OCI-LY1 (cell line): ENCODE results near the gene COL20A1.

Source experiments
- H2AFZ ChIP-seq: fragments of 200-600 bp; sonication (generic), shearing (Covaris generic); 2 replicates; pipeline ENCODE4 v1.6.0; 2014; ENCODE audit warnings: antibody characterized with exemption, mild to moderate bottlenecking, low read length
- H3F3A ChIP-seq: fragments of 200-600 bp; sonication (generic), shearing (Covaris generic); 2 replicates; pipeline ENCODE4 v1.6.0; 2014; ENCODE audit warnings: mild to moderate bottlenecking, antibody characterized with exemption, low read length, moderate library complexity; ENCODE audit not compliant: insufficient read depth
- H3K27ac ChIP-seq: fragments of 200-600 bp; sonication (generic); 2 replicates; pipeline ENCODE4 v1.5.1; 2014; ENCODE audit warnings: low read length, mixed run types, mild to moderate bottlenecking, low read depth; ENCODE audit not compliant: poor library complexity, severe bottlenecking
- H3K27me3 ChIP-seq: fragments of 200-600 bp; sonication (generic); 2 replicates; pipeline ENCODE4 v1.6.0; 2014; ENCODE audit warnings: antibody characterized with exemption, mild to moderate bottlenecking, low read length, moderate library complexity; ENCODE audit not compliant: insufficient read depth
- H3K36me3 ChIP-seq: fragments of 200-600 bp; sonication (generic); 2 replicates; pipeline ENCODE4 v1.6.1; 2014; ENCODE audit warnings: mild to moderate bottlenecking, antibody characterized with exemption, low read length, moderate library complexity, mixed read lengths; ENCODE audit not compliant: insufficient read depth
- H3K4me1 ChIP-seq: fragments of 200-600 bp; sonication (generic); 2 replicates; pipeline ENCODE4 v1.5.1; 2014; ENCODE audit warnings: mild to moderate bottlenecking, low read length, moderate library complexity; ENCODE audit not compliant: insufficient read depth, severe bottlenecking
- H3K4me2 ChIP-seq: fragments of 200-600 bp; sonication (generic), shearing (Covaris generic); 2 replicates; pipeline ENCODE4 v1.6.1; 2014; ENCODE audit warnings: low read length
- H3K4me3 ChIP-seq: fragments of 200-600 bp; sonication (generic); 2 replicates; pipeline ENCODE4 v1.5.1; 2014; ENCODE audit warnings: low read length, low read depth, mild to moderate bottlenecking, mixed read lengths; ENCODE audit not compliant: poor library complexity, severe bottlenecking
- H3K79me2 ChIP-seq: fragments of 200-600 bp; shearing (Covaris generic); 2 replicates; pipeline ENCODE4 v1.6.1; 2016; ENCODE audit warnings: mixed run types, low read length, mixed read lengths; ENCODE audit not compliant: insufficient read depth
- H3K9ac ChIP-seq: fragments of 200-600 bp; sonication (generic), shearing (Covaris generic); 2 replicates; pipeline ENCODE4 v1.6.1; 2014; ENCODE audit warnings: mild to moderate bottlenecking, low read length, mixed read lengths
- H3K9me2 ChIP-seq: fragments of 200-600 bp; sonication (generic), shearing (Covaris generic); 2 replicates; pipeline ENCODE4 v1.6.1; 2014; ENCODE audit warnings: low read depth, mild to moderate bottlenecking, low read length, mixed read lengths
- H3K9me3 ChIP-seq: fragments of 200-600 bp; shearing (Covaris generic); 2 replicates; pipeline ENCODE4 v1.6.1; 2014; ENCODE audit warnings: low read length, mixed read lengths
- H4K20me1 ChIP-seq: fragments of 200-600 bp; sonication (generic), shearing (Covaris generic); 2 replicates; pipeline ENCODE4 v1.6.0; 2016; ENCODE audit warnings: mild to moderate bottlenecking, low read length; ENCODE audit not compliant: insufficient read depth
- EZH2 ChIP-seq: fragments of 200-600 bp; sonication (generic), shearing (Covaris generic); IDR thresholded peaks from 2 replicates; pipeline ENCODE4 v1.8.0; 2017; ENCODE audit warnings: borderline replicate concordance, mixed run types, mild to moderate bottlenecking, antibody characterized with exemption, low read length, moderate library complexity, mixed read lengths
- TF ChIP-seq, protein P1 (sequence below): fragments of 200-600 bp; sonication (generic), shearing (Covaris generic); IDR thresholded peaks from 2 replicates; pipeline ENCODE4 v1.5.1; 2017; ENCODE audit warnings: mild to moderate bottlenecking, antibody characterized with exemption, low read length, moderate library complexity, mixed read lengths

Gene COL20A1

DNA sequence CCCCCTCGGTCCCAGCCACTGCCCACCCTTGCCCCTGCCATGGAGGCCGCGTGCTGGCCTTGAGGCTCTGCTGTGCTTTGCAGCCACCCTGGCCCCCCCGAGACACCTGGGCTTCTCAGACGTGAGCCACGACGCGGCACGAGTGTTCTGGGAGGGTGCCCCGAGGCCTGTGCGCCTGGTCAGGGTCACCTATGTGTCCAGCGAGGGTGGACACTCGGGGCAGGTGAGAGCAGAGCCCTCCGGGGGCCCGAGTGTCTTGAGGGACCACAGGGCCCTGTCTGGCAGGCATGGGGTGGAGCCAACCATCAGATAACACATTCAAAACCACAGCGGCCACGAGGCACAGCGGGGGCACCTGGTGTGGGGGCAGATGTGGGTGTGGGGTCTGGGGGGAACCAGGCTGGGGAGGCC is 18.9 kb downstream of the COL20A1 start:
- Histone ChIP-seq H3K36me3 (no peaks in the 10 kb centered on the region), H3F3A (no peaks in the 10 kb centered on the region), H3K9me3 (no peaks in the 10 kb centered on the region), H2AFZ (no peak overlapping the region), H4K20me1 (no peaks in the 10 kb centered on the region), H3K79me2 (no peaks in the 10 kb centered on the region), H3K27ac (no peak overlapping the region), H3K27me3 (no peaks in the 10 kb centered on the region; the same call in 1 of the 2 replicates), H3K4me1 (no peaks in the 10 kb centered on the region), H3K4me3 (no peak overlapping the region), H3K9me2 (no peaks in the 10 kb centered on the region), H3K4me2 (no peak overlapping the region), H3K9ac (no peak overlapping the region)
- TF ChIP-seq, protein P1, sequence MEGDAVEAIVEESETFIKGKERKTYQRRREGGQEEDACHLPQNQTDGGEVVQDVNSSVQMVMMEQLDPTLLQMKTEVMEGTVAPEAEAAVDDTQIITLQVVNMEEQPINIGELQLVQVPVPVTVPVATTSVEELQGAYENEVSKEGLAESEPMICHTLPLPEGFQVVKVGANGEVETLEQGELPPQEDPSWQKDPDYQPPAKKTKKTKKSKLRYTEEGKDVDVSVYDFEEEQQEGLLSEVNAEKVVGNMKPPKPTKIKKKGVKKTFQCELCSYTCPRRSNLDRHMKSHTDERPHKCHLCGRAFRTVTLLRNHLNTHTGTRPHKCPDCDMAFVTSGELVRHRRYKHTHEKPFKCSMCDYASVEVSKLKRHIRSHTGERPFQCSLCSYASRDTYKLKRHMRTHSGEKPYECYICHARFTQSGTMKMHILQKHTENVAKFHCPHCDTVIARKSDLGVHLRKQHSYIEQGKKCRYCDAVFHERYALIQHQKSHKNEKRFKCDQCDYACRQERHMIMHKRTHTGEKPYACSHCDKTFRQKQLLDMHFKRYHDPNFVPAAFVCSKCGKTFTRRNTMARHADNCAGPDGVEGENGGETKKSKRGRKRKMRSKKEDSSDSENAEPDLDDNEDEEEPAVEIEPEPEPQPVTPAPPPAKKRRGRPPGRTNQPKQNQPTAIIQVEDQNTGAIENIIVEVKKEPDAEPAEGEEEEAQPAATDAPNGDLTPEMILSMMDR, result no peak
- no peak for TF ChIP-seq EZH2

DNA sequence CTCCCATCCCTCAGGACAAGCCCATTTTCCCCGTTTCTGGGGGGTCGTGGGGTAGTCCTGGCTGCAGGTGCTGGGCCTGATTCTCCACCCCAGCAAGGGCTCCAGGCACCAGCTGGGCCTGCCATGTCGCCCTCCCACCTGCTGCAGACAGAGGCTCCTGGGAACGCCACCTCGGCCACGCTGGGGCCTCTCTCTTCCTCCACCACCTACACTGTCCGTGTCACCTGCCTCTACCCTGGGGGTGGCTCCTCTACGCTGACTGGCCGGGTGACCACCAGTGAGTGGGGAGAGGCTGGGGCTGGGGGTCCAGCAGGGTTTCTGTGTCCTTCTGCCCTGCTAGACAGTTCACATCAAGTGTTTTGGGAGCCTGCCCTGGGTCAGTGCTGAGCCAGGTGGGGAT is 19.3 kb downstream of the COL20A1 start:
- Histone ChIP-seq H3K4me3 (no peak overlapping the region), H3K4me2 (no peak overlapping the region), H3K27me3 (no peaks in the 10 kb centered on the region; the same call in 1 of the 2 replicates), H3K79me2 (no peaks in the 10 kb centered on the region), H3K27ac (no peak overlapping the region), H3K9me3 (no peaks in the 10 kb centered on the region), H3F3A (no peaks in the 10 kb centered on the region), H4K20me1 (no peaks in the 10 kb centered on the region), H2AFZ (no peak overlapping the region), H3K9me2 (no peaks in the 10 kb centered on the region), H3K36me3 (no peaks in the 10 kb centered on the region), H3K4me1 (no peaks in the 10 kb centered on the region), H3K9ac (no peak overlapping the region)
- TF ChIP-seq EZH2, result no peak
- TF ChIP-seq, protein P1, result no peak

DNA sequence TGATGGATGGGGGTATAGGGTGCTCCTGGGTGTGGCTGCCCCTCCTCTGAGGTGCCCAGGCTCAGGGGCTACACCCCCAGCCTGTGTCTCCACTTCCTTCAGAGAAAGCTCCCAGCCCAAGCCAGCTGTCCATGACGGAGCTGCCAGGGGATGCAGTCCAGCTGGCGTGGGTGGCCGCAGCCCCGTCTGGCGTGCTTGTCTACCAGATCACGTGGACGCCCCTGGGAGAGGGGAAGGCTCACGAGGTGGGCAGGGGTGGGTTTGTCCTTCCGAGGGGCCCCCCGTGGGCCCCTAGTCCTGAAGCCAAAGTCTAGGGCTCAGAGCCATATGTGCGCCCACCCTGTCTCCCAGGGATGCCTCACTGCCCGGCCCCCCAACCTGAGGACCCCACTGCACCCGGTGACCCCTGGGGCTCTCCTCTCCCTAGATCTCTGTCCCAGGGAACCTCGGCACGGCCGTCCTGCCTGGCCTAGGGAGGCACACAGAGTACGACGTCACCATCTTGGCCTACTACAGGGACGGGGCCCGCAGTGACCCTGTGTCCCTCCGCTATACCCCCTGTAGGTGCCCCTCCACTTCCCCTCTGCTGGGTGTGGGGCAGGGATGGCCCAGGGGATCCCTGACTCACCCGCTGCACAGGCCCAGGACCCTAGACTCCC is 19.8 kb downstream of the COL20A1 start:
- Histone ChIP-seq H3K36me3 (no peaks in the 10 kb centered on the region), H3F3A (no peaks in the 10 kb centered on the region), H3K4me2 (no peak overlapping the region), H3K79me2 (no peaks in the 10 kb centered on the region), H3K9me3 (no peaks in the 10 kb centered on the region), H2AFZ (no peak overlapping the region), H3K4me1 (no peaks in the 10 kb centered on the region), H3K27me3 (no peaks in the 10 kb centered on the region; the same call in 1 of the 2 replicates), H4K20me1 (no peaks in the 10 kb centered on the region), H3K9me2 (no peaks in the 10 kb centered on the region), H3K27ac (no peak overlapping the region), H3K9ac (no peak overlapping the region), H3K4me3 (no peak overlapping the region)
- TF ChIP-seq, protein P1, result no peak
- no peak for TF ChIP-seq EZH2
